Measurements from ENCODE around the gene CA10. TPM values are rescaled to one million over a fixed set of nuclear protein-coding genes. Genes with fewer than 3 reads are reported as not detected.

CA10 gene
- total RNA-seq, 1 donor from 2014 or later: 0.20 TPM

GRCh38 chr17:52134641-52135040 lies 23.9 kb downstream of the CA10 start:
- no peak for DNase-seq (ENCODE audit: low spot score in 2 of 2, unreplicated experiment in 2 of 2)
- H3K4me1 Mint-ChIP-seq: peaks cover 13% of the 10 kb centered on the region
- H3K4me3 Mint-ChIP-seq: no peak overlapping the region
- TF ChIP-seq CTCF (IDR thresholded peaks at IDR 0.05; ENCODE audit: unreplicated experiment): no peak
- H3K27ac Mint-ChIP-seq: no peak overlapping the region
- peaks cover 7% of the 10 kb centered on the region for H3K27me3 Mint-ChIP-seq (ENCODE audit: low read depth)
- peaks cover 7% of the 10 kb centered on the region for H3K9me3 Mint-ChIP-seq
- no peaks in the 10 kb centered on the region for H3K36me3 Mint-ChIP-seq

GRCh38 chr17:52128721-52129120 lies 29.8 kb downstream of the CA10 start:
- H3K27ac Mint-ChIP-seq: no peak overlapping the region
- no peaks in the 10 kb centered on the region for H3K4me1 Mint-ChIP-seq
- H3K4me3 Mint-ChIP-seq: no peak overlapping the region
- DNase-seq (ENCODE audit: low spot score in 2 of 2, unreplicated experiment in 2 of 2): no peak
- TF ChIP-seq CTCF (IDR thresholded peaks at IDR 0.05; ENCODE audit: unreplicated experiment): no peak
- no peaks in the 10 kb centered on the region for H3K36me3 Mint-ChIP-seq
- H3K27me3 Mint-ChIP-seq (ENCODE audit: low read depth): peaks cover 15% of the 10 kb centered on the region
- peaks cover 13% of the 10 kb centered on the region for H3K9me3 Mint-ChIP-seq

- no peaks in the 10 kb centered on the region for H3K36me3 Mint-ChIP-seq
- no peak overlapping the region for H3K4me3 Mint-ChIP-seq
- no peaks in the 10 kb centered on the region for H3K4me1 Mint-ChIP-seq
- H3K27me3 Mint-ChIP-seq (ENCODE audit: low read depth): peaks cover 12% of the 10 kb centered on the region
- H3K27ac Mint-ChIP-seq: no peak overlapping the region
- TF ChIP-seq CTCF (IDR thresholded peaks at IDR 0.05; ENCODE audit: unreplicated experiment): no peak
- H3K9me3 Mint-ChIP-seq: peaks cover 18% of the 10 kb centered on the region
- no peak for DNase-seq (ENCODE audit: low spot score in 2 of 2, unreplicated experiment in 2 of 2)
These were observed 33.5 kb downstream of the CA10 start for GRCh38 chr17:52124993-52125392.

DNA sequence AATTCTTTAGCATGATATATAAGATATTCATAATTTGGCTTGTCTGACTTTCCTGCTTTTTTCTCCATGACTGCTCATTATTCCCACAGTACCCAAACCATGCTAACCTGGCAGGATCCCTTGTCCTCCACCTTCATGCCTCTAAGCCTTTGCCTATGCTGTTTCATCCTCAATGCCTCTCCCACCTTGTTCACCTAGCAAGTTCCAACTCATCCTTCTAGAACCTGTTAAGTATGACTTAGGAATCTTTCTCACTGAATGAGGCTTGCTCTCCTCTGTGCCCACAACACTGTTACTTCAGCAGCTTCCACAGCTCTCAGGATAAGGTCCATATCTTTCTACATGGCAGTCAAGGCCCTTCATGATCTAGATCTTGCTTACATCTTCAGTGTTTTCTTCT lies 34.0 kb downstream of the CA10 start:
- peaks cover 15% of the 10 kb centered on the region for H3K9me3 Mint-ChIP-seq
- H3K4me1 Mint-ChIP-seq: no peaks in the 10 kb centered on the region
- no peaks in the 10 kb centered on the region for H3K36me3 Mint-ChIP-seq
- H3K4me3 Mint-ChIP-seq: no peak overlapping the region
- TF ChIP-seq CTCF (IDR thresholded peaks at IDR 0.05; ENCODE audit: unreplicated experiment): no peak
- DNase-seq (ENCODE audit: low spot score in 2 of 2, unreplicated experiment in 2 of 2): no peak
- peaks cover 12% of the 10 kb centered on the region for H3K27me3 Mint-ChIP-seq (ENCODE audit: low read depth)
- no peak overlapping the region for H3K27ac Mint-ChIP-seq

- H3K4me3 Mint-ChIP-seq: no peak overlapping the region
- H3K4me1 Mint-ChIP-seq: no peaks in the 10 kb centered on the region
- no peaks in the 10 kb centered on the region for H3K36me3 Mint-ChIP-seq
- H3K27ac Mint-ChIP-seq: no peak overlapping the region
- no peak for DNase-seq (ENCODE audit: low spot score in 2 of 2, unreplicated experiment in 2 of 2)
- H3K27me3 Mint-ChIP-seq (ENCODE audit: low read depth): peaks cover 4% of the 10 kb centered on the region
- H3K9me3 Mint-ChIP-seq: peaks cover 20% of the 10 kb centered on the region
- no peak for TF ChIP-seq CTCF (IDR thresholded peaks at IDR 0.05; ENCODE audit: unreplicated experiment)
These were observed 38.0 kb downstream of the CA10 start for GRCh38 chr17:52120465-52120864.

Data from mesothelial cell of epicardium (in vitro differentiated cells).